ENCODE data around the gene MACO1.
A peak's percentile ranks its signal among the peaks of the same experiment; 100 is the strongest.
"Not testable (repeated sequence)": the region's sequence is repeated elsewhere in the genome, so short reads cannot be mapped to it uniquely, and the experiment has no call there.

The MACO1 gene

DNA sequence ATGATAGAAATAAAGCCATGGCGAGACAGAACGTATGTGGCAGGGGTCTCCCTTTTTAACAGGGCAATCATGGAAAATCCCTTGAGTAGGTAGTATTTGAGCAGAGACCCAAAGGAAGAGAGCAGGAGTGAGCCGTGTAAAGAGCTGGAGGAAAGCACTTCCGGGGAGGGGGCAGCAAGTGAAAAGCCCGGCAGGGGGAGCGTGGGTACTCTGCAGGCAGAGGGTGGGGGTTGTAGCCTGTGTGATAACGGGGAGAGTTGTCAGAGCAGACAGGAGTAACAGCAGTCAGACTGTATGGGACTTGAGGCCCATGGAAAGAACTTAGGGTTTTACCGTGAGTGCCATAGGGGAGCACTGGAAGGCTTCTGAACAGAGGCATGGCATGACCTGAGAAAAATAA is 61.6 kb downstream of the MACO1 start:
- no peak for DNase-seq

DNA sequence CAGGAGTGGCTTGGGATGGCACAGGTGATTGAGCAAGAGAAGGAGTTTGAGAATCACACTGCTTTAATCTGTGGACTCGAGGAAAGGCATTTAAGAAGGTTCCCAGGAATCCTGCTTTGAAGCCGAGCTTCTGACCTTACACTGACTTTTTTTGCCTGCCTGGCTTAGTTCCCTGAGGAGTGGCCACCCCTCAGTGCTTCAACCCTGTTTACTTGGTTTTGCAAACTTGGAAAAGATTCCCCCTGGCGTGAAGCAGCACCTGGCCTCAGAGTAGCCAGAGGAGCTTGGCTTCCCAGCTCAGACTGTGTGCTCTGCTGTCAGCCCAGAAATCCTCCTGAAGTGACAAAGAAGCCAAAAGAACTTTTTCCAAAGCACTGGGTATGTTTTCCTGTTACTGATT is 64.3 kb downstream of the MACO1 start:
- no peak for DNase-seq

DNA sequence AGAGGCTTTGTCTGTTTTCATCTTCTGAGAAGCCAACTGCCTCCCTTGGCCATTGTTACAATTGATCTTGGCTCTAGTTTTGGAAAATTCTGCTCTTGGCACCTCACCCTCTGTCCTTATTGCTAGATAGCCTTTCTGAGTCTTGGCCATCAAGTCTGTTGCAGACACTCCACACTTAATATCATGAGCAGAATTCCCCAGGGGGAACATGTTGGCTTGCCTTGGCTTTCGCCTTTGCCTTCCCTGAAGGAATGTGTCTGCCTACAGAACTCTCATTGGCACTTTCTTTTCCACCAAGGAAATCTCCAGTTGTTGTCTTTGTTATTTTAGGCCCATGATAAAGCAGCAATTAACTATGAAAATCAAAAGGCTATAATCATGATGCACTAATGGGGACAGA is 70.0 kb downstream of the MACO1 start:
- DNase-seq, result no peak

DNA sequence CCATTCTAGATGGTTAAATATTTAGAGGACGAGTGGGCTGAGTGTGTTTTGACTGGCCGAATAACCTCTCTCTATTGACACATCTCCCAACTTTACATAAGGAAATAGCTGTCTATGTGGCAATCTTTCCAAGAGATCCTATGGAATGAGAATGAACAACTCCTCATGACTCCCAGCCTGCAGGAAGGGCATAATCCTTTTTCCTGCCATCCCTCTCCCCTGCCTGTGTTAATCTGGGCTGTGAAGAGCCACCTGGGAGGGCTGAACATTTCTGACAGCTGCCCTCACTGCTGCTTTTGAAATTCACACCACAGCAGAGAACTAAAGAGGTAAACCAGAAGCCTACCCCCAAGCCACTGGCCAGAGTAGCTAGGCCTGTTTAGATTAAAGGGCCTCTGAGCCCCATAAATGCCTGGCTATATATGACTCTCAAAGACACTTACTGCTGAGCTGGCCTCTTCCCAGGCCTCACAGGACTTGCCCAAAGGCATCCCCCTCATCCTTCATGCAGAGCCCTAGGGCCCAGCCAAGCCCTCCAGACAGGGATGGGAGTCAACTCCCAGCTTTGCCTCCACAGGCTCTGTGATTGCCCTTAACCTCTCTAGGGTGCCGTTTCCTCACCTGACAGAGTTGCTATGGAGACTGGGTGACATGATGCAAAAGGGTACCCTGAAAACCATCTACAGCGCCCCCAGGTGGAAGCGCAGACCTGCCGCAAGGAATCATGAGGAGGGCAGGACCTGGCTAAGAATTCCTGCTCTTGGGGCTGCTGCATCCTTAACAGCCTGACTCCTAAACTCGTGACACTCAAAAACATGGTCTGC is 70.8 kb downstream of the MACO1 start:
- DNase-seq, result no peak

DNA sequence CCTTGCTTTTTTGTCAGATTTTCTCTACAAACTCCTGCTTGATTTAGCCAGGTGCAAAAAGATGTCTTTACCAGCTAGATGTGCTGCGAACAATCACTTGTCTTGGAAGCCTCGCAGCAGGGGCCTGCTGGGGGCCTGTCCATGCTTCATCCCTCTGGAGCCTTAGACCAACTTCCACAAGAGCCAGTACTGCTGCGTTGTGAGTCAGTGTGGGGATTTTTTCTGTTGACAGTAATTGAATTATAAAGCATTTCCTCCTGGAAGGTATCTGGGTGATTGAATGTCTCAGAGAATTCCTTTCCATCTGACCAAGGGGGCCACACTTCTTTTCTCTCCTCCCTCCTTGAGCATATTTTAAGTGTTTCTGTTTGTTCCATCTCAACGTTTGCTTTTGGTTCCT is 72.3 kb downstream of the MACO1 start:
- DNase-seq, result no peak

DNA sequence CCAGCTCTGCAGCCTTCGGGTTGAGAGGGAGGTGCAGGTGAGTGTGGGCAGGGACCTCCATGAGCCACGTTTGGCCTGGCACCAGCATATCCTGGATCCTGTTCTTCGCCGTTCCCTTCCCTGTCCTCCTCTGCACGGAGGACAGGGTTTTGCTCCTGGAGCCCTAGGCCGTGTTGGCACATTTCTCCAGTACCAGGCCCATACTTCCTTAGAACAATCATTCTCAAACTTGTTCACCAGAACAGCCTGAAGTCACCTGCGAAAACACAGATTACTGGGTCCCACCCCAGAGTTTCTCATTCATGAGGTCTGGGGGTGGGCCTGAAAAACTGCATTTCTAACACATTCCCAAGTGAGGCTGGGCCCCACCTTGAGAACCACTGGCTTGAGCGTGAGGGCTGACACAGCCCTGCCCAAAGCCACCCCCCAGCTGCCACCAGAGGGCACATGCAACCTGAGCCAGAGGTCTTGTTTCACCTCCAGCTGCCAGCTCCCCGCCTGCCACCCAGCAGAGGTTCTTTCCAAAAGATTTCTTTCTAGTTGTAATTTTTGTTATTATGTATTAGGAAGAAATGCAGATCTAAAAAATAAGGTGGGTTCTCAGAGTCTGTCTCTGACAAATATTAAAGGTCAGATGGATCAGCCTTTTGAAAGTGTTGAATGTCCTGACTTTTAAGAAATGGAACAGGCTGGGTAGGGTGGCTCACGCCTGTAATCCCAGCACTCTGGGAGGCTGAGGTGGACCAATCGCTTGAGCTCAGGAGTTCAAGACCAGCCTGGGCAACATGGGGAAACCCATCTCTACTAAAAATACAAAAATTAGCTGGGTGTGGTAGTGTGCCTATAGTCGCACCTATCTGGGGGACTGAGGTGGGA is 73.1 kb downstream of the MACO1 start:
- DNase-seq, result no peak

DNA sequence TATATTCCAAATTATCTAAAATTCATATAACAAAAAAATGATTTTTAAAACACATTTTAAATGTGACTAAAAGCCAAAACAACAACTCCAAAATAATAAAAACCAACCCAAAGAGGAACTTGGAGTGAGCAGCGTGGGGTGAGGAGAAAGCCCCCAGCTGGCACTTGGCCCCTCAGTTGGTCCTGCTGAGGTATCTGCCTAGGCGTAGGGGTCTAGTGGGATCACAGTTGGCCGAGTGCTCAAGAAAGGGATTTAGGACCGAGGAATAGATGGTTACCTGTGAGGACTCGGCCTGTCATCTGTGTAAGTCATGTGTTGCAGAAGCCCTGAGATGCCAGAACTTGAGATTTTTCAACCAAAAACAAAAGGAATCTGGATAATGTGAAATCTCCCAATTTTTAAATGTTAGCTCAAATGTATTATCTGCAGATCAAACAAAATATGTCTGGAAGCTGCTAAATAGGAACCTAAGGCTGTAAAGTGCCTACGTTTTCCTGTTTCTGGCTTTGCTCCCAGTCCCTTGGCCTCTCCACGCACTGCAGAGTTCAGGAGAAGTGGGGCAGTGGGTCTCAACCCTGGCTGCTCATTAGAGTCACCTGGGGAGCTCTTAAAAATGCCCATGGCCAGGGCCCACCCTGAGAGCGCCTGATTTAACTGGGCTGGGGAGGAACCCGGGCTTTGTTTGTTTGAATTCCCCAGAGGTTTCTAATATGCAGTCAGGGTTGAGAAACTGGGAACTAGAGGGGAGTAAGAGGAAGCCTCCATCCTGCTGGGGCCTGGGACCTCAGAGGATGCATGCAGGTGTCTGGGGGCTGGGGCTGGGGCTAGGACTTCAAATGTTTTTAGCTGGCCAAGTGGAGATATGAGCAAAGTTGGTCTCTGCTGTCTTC is 74.3 kb downstream of the MACO1 start:
- DNase-seq, result no peak

DNA sequence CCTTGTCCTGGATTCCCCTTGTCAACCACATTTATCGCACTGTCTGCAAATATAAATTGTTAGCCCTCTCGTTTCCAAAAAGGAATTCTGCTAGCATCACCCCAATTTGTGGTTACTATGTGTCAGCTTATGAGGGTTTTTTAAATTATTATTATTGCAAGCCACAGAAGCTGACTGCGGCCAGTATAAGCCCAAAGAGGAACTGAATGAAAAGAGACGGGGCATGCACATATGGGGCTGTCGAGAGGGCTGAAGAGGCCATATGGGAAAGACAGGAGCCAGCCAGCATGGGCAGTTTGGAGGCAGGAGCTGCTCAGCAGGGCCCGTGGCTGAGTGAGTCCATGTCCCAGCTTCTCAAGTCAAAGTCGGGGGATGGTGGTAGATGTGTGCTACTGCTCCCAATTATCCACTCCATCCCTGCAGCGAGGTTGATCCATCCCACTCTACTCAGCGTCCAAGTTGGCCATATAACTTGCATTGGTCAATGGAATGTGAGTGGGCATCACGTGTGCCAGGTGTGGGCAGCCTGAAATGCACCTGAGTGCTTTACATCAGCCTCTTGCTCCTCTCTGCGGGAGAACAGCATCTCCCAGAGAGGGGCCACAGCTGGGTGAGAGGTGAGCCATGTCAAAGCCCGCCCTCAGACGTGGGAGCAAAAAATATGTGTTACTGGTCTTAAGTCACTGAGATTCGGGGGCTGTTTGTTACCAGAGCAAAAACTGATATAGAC is 75.1 kb downstream of the MACO1 start:
- DNase-seq, result no peak

DNA sequence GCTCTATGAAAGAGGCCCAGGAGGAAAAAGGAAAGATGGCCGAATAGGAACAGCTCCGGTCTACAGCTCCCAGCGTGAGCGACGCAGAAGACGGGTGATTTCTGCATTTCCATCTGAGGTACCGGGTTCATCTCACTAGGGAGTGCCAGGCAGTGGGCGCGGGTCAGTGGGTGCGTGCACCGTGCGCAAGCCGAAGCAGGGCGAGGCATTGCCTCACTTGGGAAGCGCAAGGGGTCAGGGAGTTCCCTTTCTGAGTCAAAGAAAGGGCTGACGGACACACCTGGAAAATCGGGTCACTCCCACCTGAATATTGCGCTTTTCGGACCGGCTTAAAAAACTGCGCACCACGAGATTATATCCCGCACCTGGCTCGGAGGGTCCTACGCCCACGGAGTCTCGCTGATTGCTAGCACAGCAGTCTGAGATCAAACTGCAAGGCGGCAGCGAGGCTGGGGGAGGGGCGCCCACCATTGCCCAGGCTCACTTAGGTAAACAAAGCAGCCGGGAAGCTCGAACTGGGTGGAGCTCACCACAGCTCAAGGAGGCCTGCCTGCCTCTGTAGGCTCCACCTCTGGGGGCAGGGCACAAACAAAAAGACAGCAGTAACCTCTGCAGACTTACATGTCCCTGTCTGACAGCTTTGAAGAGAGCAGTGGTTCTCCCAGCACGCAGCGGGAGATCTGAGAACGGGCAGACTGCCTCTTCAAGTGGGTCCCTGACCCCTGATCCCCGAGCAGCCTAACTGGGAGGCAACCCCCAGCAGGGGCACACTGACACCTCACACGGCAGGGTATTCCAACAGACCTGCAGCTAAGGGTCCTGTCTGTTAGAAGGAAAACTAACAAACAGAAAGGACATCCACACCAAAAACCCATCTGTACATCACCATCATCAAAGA is 76.1 kb downstream of the MACO1 start:
- not testable (repeated sequence) for DNase-seq

DNA sequence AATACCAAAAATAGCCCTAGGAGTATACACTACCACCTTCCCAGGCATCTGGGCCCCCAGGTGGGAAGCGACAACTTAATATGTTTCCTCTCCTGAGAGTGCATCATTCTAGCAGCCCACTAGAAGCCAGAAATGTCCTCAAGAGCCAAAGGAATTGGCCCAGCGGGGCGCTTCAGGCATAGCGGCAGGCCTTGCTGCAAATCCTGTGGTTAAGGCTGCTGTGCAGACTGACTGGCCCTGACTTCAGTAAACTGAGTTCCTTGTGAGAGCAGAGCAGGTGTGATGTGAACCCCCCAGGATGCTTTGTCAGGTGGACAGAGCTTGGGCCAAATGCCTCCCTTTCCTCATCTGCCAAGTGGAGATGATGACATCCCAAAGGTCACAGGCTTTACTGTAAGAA is 83.0 kb downstream of the MACO1 start:
- DNase-seq, result no peak

DNA sequence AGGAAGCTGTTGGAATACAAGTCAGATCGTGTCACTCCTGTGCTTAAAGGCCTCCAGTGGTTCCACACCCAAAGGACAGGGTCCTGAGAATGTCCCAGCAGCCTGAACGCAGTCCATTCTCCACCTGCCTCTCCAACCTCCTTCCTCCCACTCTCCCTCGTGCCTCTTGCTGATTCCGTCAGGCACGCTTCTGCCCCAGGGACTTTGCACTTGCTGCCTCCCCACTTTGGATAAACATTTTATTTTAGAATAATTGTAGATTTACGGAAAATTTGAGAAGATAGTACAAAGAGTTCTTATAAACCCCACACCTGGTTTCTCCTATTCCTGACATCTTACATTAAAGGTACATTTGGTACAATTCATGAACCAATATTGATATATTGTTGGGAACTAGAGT is 84.3 kb downstream of the MACO1 start:
- no peak for DNase-seq

DNA sequence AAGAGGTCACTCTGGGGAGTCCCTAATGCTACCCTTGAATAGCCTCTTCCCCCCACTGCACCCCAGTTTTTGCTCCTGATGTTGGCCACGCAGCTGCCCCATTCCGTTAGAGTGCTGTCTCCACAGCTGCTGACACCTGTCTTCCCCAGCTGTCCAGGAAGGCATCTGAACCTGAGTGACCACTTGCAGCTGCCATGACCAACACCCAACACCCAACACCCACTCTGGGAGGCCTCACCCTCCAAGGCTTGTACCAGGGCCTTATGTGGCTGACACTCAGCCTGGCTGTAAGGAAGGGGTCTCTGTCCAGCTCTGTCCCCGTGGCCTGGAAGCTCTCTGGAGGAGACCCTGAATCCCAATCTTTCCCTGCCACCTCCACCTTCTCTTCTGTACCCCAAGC is 86.0 kb downstream of the MACO1 start:
- no peak for DNase-seq

DNA sequence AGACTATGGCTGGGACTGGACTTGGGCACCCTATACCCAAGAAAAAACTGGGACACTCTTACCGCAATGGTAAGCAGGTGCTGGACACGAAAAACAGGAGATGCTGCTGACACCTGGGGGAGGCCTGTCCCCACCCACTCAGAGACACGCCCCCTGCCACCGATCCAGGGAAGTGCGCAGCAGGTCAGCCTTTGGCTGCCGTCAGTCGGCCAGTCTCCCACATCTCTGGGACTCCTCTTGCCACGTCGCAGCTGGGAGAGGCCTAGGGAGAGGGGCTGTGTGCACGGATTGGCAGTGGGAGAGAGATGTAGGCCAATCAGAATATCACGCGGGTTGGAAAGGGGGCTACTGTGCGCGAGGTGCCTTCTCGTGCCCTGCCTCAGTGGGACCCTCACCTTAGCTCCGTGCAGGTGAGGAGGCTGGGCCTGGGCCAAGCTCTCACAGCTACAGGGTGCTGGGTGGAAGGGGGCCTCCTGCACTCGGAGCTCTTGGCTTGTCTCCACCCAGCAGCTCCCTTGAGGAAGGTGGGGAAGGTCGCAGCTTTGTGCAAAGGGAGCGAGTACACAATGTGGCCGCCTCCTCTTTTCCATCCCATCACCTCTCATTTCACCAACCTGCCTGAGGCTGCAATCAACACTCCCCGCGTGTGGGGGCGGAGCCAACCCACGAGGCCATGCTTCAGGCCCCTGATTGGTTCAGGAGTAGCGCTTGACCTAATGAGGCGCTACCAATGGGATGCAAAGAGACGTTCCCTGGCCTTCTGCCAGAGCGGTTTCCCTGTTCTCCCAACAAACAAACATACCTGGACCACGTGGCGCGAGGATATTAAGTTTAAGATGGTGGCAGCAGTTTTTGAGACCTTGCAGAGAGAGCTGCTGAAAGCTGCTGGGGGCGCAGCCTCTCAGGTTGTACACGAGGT is 87.0 kb downstream of the MACO1 start:
- no peak for DNase-seq

DNA sequence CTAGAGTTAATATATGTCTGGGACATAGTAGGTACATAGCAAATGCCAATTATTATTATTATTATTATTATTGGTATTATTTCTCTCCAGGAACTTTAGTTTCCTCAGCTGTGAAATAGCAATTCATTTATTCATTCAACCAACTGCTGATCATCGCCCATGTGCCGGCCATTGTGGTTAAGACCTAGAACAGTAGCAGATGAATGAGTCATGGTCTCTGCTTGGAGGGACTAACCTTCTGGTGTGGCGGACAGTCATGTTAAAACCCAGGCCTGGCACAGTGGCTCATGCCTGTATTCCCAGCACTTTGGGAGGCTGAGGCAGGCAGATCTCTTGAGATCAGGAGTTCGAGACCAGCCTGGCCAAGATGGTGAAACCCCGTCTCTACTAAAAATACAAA is 88.9 kb downstream of the MACO1 start:
- DNase-seq, result no peak

DNA sequence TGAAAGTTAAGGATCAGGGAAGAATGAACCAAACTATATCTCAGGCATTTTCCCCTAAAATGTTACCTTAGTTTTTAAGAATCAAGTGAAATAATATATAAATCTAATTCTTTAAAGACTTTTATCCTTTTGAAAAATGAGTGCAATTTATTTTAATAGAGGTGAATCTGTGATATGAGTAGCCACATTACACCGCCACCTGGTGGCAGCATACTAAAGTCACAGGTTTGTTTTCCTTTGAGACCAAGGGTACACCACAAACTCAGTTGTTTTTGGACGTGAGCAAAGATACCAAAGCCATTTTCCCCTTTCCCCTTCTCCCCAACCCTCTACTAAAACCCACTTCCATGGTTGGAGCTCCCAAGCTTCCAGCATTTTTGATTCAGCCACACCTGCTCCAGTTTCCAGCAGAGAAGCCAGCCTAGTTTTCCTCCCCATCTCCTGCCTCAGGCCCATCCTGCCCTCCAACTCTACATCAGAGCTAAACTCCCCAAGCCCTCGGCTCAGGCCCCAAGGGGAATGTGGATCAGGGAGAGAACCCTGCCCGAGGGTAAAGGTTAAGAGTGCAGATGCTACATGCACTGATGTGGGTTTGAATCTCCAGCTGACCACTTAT is 89.9 kb downstream of the MACO1 start:
- peak; percentile 55 for DNase-seq

DNA sequence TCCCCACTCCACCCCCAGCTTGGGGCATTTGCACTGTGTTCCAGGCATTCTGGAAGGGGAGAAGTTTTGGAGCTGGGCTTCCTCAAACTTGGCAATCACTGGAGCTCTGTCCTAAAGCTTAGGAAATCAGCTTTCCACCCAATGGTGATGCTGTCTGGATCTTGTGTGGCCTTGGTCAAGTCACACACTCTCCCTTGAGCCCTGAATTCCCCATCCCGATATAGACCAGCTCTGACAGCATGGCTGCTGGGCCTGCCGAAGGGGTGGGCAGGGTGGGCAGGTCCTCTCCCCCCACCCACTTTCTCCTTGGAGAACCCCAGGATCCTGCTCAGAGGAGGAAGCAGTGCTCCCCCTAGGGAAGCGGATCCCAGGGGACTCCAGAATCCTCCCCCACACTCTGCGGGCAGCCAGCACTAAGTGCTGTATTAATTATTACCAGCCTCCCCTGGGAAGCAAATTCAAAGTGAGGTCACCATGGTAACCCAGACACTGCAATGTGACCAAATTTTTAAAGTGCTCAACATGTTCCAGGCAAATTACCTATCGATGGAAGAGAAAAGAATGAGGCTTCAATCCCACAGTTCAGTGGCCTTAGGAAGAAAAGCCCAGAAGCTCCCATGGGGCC is 91.4 kb downstream of the MACO1 start:
- DNase-seq, result no peak

DNA sequence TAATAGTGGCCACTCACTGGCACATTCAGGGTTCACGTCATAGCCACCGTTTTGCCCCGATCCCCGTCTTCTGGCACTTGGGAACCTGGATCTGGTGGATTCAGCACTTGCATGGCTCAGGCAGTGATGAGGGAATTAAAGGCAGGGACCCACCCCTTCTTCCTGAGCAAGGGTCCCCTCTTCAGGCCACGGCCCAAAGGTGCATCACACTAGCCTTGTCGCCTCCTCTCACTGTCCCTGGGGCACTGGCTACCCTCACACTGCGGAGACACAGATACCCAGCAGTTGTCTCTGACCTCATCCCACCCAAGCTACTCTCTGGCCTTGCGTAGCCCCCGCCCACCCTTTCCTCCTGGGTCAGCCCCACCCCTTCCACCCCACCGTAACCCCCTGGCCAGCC is 92.8 kb downstream of the MACO1 start:
- no peak for DNase-seq

DNA sequence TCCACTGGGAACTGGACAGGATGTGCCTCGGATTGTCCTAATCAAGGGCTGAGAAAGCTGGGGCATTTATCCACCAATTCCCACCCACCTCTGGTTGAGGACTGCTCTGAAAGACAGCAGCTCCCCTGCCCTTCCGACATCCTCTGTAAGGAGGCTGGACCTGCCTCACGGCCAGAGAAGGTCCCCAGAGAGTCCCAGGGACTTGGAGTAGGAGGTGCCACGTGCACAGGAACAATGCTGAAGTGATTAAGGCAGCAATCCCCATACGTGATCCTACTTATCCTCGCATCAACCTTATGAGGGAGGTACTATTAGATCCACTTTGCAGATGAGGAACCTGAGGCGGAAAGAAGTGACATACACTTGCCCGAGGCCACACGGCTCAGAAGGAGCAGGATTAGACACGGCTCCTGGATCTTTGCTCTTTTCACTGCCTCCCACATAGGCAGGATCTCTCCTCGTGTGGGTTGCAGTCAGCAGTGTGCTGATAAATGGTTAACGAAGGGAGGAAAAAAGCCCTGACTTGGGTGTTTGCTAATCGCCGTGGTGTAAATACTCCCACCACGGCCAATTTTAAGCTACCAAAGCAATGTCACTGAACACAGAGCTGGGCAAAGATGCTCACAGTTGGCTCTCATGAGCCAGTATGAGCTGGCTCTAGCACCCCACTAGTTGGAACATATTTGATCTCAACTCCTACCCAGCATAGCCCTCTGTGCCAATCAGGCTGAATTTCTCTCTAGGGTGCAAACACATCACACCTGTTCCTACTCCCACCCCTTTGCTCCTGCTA is 94.1 kb downstream of the MACO1 start:
- no peak for DNase-seq

DNA sequence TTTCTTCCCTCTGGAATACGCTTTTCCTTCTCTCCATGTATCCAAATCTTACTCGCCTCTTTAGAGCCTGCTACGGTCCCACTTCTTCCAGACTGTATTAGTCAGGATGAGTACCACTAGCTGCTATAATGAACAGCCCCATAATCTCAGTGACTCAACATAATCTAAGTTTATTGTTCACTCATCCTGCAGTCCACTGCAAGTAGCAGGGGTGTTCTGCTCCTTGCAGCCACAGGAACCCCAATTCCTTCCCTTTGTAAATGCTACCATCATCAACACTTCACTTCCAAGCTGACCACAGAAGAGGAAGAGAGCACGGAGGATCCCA is 94.6 kb downstream of the MACO1 start:
- DNase-seq, result no peak

Data from midbrain (tissue), 1 donor.